UCSD-AML1 (cell line): ENCODE results near the gene NHEJ1.
A peak's percentile ranks its signal among the peaks of the same experiment; 100 is the strongest.

Experiments used
- DNase-seq: peaks from one replicate; lab custom pipeline; 2025; ENCODE audit not compliant: unreplicated experiment; lab: John Stamatoyannopoulos, UW

NHEJ1 gene

DNA sequence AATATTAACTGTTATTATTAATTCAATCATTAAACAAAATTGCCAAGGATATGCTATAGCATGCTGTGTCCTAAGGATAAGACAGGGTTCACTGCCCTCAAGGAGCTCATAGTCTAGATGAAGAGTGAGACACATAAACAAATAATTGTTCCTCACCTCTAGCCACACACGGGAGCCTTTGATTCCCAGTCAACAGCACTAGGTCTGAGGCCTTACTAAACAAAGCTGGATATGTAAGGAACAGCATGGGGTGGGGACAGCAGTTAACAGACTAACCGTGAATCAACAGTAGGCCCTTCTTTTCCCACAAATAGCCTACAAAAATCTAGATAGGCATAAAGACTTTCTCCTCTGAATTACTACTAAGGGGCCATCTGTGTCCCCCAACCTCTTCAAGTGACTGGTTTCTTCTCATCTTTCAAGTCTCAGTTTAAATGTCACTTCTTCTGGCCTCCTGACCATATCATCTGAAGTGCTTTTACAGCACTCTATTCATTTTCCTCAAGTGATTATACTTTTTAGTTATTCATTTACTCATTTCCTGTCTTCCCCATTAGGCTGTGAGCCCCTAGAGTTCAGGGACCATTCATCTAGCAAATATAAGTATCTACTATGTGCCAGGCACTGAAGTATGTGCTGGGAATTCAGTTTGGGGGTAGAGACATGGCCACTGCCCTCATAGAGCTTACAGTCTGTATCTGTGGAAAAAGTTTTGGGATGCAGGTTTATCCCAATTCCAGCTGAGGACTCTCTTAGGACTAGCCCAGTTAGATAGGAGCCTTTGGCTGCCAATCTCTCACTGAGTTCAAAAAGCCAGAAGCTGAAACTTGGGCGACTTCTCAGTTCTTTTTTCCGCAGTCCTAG, 69.9 kb downstream of the NHEJ1 start:
- no peak for DNase-seq

DNA sequence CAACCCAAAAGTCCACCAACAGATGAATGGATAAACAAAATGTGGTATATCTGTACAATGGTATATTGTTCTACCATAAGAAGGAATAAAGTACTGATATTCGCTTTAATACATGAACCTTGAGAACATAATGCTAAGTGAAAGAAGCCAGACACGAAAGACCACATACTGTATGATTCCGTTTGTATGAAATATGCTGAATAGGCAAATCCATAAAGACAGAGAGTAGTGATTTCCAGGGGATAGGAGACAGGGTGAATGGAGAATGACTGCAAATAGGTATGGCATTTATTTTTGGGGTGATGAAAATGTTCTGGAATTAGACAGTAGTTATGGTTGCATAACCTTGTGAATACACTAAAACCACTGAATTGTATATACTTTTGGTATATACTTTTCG, 71.3 kb downstream of the NHEJ1 start:
- DNase-seq, result no peak

DNA sequence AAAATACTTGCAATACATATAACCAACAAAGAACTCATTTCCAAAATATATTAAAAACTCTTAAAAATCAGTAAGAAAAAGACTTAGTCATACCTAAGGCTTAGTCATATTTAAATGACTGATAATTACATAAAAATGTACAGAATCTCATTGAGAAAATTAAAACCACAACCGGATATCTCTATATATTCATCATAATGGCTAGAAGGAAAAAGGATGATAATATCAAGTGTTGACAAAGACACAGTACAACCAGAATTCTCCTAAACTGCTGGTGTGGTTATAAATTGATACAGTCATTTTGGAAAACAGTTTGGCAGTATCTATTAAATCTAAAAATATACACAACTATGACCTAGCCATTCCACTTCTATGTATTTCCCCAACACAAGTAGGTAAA, 72.8 kb downstream of the NHEJ1 start:
- no peak for DNase-seq

DNA sequence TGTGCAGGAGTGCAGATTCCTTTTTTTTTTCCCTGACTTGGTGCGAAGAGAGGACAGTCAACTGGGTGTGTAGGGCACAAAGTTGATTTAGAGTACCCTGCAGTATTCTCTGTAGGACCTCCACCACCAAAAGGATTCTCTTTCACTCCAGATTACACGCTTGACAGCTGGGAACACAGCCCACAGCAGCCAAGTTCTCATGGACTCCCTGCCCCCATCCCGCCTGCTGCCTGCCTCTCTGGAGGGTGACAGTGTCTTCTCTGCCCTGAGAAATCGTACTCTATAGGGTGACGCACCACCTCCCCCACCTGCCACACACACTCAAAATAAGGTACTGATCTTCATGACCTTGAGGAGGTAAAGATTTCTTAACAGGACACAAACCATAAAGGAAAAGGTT, 73.3 kb downstream of the NHEJ1 start:
- no peak for DNase-seq

DNA sequence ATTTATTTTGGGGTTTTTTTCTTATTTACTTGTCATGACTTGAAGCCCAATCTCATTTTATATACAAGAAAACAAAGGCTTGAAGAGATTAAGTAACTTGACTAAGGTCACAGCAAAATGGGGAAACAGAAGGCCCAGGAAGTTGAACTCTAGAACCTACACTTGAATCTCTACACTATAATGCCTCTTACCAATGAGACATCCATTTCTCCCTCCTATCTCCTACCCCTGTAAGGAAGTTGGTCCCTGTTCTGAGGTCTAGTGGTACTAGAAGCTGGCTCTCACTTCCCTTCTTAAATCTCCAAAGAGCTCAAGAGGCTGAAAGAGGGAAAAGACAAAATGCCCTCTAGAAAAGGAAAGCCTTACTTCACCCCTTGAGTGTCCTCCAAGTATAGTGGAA, 74.4 kb downstream of the NHEJ1 start:
- DNase-seq, result no peak

DNA sequence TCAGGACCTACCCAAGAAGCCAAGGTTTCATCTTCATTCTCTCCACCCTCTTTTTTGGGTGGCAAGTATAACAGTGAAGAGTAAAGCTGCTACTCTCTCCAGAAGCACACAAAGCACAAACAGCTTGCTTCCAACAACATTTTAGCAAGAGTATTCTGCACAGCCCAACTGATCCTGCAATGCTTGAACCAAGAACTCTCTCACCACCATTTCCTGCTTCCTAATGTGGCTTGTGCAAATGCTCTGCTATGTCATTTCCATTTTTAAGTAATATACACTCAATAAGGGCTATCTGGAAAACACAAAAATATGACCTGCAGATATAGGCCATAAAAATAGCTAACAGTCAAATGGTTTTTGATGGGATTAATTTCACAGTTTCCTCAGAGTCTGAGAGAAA, 75.8 kb downstream of the NHEJ1 start:
- DNase-seq, result no peak

DNA sequence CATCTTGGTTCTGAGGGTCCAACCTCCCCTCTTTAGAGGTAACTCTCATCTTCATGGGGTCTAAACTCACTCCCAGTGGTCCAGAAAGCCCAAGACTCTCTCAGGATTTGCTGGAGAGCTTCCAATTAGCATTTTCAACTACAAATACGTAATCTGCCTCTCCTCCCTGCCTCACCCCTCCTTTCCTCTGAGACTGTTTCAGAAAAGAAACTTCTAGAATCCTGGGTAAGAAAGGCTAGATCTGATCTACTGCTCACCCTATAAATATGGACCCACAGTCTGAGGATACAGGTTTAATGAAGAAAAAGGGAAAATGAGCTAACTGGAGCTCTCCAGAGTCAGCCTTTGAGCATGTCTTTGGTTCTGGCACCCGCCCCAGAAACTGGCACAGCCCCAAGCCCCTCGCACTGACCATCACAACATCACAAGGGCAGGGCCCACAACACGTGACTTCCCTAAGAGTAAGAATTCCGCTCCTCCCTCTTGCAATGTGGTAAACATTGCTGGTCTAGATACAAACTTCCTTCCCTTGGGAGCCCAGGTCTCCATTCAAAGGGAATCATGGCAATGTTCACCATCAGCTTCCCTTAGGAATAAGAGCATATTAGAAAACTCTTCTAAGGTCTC, 78.2 kb downstream of the NHEJ1 start:
- no peak for DNase-seq

DNA sequence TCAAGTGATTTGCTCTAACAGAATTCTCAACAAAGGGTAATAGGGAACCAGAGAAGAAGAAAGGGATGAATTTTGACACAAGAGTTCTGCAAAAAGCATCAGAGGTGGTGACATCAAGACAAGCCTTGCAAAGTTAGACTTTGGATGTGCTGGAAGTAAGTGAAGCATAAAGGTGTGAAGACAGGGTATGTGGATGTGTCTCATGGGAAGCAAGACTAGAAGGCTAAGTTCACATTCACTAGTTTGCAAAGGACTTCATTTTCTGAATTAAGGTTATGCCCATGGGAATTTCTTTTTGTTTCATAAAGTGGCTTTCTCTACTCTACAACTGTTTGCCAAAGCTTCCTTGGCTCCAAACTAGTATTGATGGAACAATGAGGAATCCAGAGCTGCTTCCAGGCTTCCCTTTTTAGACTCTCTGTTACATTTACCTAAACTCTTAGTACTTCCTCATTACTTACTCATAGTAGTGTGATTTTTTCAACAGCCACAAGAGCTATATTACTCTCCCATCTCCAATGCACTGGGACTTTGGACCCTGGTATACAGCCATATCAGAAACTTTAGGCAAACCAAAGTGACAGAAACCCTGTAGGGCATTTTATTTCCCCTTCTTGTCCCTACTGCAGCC, 78.8 kb downstream of the NHEJ1 start:
- DNase-seq, result no peak

DNA sequence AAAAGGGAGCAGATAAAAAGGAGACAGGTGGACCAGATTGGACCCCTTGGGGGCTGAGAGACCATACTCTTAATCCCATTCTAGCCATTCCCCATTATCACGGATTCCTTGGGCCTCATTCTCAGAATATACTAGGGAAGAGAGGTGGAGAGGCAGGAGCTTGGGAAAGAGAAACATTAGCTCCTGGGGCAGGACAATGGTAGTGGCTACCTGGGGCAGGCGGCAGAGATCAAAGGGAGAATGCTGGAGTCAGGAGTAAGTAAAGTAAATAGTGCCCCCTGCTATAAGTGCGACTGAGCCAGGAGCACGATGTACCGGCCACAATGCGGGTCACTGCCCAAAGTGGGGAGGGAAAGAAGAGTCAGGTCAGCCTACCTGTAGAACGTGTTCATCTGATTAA, 79.5 kb downstream of the NHEJ1 start:
- DNase-seq, result no peak

DNA sequence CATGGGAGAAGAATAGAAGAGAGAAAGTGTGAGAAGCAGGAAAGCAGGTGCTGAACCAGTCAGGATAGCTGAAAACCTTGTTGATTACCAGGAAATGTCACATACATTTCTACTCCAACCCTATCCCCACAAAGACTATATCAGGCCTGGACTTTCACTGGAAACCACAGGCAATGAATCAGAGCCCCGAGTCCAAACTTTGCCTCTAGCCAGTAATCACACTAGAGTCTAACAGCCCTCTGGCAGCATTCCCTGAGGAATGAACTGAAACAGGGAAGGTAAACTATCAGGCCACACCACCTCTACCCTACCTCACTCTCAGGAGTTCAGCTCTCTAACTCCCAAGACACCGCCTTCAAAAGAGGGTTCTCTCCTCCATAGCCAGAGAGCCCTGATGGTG, 81.2 kb downstream of the NHEJ1 start:
- DNase-seq, result no peak

DNA sequence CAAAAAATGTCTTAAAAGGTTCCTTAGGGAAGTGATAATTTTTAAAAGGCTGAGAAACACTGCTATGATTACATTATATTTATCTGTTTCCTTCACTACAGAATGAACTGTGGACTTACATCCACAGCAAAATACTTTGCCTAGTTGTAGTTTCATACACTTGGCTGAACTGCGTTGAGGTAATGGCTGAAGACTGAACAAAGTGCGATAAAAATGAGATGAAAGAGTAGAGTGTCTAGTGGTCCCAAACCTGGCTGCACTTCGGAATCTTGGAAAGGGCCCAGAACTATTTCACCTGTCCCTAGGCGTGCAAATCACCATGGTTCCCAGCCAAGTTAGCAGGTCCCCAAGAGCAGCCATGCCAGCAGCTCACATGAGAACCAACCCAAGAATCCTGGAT, 81.7 kb downstream of the NHEJ1 start:
- DNase-seq, result no peak

DNA sequence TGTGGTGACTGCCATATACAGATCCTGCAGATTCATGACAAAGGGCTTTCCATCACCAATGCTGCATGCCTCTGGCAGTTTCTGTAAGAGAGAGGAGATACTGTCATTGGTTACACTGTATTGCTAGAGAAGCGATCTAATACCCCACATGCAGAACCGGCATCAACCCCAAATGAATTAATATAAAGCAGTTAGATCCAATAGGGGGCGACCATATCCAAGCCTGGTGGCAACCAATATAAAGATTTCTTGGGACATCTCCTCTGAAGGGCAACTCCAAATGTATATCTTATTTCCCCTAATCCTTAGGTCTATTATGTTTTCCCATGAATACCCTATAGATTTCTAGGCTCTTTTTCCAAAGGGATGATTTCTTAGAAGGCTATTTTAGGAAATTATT, 82.5 kb downstream of the NHEJ1 start:
- no peak for DNase-seq

DNA sequence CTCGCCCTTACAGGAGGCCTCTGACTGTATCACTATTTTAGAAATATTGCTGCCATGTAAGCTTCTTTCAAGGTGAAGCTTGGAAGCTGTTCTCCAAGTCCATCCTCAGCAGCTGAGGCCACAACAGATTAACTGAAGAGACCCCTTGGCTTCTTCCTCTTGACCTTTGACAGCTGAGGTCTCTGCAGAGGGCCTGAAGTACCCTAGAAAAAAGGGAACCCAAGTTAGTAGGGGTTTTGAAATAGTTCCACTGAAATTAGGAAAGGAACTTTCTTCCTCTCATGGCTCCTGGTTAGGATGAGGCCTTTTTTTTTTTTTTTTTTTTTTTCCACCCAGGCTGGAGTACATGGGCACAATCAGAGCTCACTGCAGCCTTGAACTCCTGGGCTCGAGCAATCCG, 84.4 kb downstream of the NHEJ1 start:
- no peak for DNase-seq

DNA sequence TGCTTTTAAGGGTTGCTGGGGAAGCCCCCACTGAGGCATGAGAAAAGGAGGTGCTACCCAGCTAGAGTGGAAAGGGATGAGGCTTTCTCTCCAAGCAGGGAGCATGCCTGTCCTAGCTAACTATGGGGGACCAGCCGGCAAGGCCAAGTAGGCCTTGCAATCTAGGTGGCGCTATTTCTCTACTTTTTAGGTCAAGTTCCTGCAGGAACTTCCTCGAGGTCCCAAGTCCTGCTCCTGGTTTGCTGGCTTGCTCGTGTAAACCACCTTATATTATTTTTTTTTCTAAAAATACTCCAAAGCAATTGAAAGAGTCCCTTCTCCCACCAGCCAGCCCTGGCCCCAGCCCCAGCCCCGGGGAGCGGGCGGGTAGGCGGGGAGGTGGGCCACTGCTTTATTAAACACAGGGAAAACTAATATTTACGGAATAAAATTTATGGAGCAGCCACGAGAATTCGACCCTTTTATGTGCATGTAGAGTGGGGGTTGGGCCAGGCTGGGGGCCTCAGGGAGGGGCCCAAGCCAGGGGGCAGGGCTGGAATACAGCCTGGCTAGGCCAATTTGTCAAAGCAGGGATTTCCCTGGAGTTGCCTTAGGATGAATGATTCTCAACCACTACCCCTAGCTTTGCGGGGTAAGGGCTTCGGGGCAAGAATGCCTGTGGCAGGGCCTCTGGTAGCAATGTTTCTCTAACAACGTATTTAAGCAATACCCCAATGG, 87.0 kb downstream of the NHEJ1 start:
- DNase-seq, result peak; percentile 33

DNA sequence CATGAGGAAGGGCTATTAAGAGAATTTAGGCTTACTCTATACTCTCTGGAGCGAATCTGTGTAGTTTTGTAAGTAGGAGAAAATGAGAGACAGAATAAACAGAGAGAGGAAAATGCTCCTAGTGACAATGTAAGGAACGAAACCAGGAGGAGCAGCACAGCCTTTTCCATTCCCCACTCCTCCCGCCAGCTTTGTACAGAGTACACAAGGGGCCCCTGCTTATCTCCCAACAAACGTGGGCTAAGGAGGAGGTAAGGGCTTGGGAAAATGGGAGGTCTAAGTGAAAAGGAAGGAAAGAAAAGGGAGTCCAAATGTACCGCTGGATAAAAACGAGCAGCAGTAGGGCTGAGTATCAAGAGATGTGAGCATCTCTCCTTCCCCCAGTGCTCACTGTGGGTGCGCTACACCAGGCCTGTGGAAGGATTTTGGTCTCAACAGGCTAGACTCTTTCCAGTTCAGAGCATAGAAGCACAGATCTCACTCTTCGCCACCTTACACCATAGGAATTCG, 87.8 kb downstream of the NHEJ1 start:
- no peak for DNase-seq

DNA sequence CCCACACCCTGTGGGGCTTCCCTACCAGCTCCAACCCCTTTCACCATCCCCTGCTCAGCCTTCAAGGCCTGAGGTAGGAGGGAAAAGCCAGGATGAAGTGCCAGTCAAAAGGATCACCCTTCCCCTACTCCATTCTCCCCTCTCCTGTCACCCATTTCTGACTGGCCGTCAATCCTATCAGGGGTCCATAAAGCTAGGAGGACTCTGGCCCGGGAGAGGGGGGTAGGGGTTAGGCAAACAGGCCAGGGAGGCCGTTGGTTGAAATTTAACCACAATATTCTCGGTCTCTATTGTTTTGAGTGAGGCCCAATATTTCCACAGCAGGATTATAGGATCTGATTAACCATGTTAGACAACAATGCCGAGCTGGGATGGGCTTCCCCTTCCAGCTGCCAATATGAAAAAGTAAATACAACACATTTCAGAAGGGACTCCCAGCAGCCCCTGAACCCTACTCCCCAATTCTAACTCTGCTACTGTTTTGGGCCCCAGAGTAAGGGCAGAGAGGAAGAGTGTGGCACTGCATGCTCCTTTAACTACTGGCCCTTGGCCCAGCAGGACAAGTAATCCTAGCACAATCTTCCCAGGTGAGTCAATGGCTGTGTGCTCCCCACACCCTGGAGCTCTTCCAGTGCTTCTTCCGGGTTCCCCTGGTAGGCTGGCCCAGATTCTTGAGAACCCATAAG, 89.3 kb downstream of the NHEJ1 start:
- no peak for DNase-seq

DNA sequence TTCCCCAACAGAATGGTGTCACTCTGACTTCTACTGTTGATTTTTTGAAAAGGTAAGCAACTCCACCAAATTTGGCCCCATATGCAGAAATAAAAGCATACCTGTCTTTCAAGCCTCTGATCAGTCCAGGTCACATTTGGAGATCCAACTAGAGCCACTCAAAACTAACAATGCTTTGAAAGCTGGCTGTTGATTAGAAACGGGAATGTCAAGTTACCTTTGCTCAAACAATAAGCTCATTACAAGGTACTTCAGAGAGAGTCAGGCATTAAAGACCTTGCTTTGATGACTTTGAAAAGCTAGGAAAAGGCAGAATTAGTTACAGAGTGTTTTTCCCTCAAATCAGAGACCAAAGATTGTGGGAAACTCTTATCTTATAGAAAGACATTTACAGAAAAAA, 95.1 kb downstream of the NHEJ1 start:
- DNase-seq, result no peak

DNA sequence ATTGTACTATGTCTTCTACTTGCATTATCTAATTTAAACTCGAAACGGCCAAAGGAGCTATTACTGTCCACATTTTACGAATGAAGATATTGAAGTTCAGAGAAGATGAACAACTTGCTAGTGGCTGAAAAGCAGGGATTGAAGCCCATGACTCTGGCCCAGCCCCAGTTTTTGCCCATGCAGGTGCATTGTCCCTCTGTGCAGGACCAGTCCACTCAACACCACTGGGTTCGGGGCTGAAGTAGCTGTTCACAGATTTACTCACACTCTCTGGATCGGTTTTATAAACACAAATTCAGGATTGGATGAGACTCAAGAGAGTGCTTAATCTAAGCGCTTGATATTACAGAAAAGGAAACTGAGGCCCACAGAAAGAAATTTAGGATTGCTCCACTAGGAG, 98.5 kb downstream of the NHEJ1 start:
- DNase-seq, result no peak

DNA sequence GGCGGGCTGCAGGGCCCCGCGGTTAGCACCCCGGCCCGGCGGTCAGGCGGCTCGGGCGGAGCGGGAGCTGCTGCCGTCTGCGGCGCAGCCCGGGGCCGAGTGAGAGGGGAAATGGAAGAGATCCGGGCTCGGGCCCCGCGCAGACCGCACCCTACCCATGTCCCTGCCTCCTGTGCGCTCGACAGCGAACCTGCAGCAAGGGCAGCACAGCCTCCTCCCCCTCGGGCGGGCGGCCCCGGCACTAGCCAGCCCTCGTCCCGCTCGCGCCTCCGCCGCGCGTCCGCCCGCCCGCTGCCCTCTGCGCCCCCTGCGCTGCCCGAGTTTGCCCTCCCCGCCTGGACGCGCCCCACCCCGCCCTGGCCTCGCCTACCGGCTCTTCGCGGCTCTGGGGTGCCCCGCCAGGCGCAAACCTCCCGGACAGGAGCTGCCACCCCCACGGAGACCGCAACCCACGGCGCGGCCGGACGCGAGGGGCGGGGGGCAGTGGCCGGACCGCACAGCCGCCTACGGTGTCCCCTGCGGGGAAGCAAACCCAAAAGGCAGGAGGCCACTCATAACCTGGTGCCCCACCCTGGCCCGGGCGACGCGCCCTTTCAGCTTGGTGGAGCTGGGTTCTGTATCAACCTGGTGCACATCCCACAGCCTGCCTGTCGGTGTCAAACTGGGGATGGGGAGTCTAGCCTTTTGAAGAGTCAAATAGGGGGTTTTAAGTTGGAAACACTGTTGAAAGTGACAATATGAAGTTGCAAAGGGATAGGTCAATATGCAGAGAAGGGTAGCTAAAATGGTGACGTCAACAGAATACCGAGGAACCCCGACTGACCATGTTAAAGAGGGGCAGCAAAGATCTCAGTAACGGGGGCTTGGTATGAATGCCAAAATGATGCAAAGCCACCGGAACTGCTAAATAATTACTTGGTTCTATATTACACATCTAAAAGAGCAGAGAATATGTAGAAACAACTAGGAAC, 99.5 kb downstream of the NHEJ1 start, which contains the start of gene IHH:
Gene IHH (minus strand): TSS at position 101 of the 971 bp plus-strand sequence. CDS start 454 bp downstream, outside the sequence.
- DNase-seq, result no peak
